B cell (primary cell): ENCODE results near the gene MET. TPM values are rescaled to one million over a fixed set of nuclear protein-coding genes. Genes with fewer than 3 reads are reported as not detected.

Experiments used
- ATAC-seq: fragments of 200-7000 bp; cut with Tn5 transposase; one replicate; pipeline ENCODE4 v1.10.0; 2021; ENCODE audit warnings: low read depth, mild to moderate bottlenecking, moderate number of reproducible peaks, moderate library complexity
- CTCF ChIA-PET: fragments of 350-600 bp; sonication (Branson Sonifier 250); formaldehyde crosslinking; loops from one replicate; lab custom pipeline; 2021; ENCODE audit warnings: antibody characterized with exemption, inconsistent platforms; lab: Charles Lee
- POLR2A ChIA-PET: fragments of 350-600 bp; sonication (Branson Sonifier 250); formaldehyde crosslinking; loops from one replicate; lab custom pipeline; 2021; ENCODE audit warnings: antibody characterized with exemption; lab: Charles Lee
- DNase-seq: peaks from one replicate; pipeline ENCODE4 v3.0.0; 2013
- H2AFZ ChIP-seq: 2 replicates; pipeline ENCODE4 v1.6.1; 2012; ENCODE audit warnings: mild to moderate bottlenecking, low read depth, low read length; ENCODE audit not compliant: insufficient read depth, poor library complexity, severe bottlenecking
- H3K27ac ChIP-seq, 2 donors: 1 replicate in 1 of 2; 2 replicates in 1 of 2; pipeline ENCODE4 v1.5.1; 2012 to 2013; ENCODE audit warnings: low read length in 2 of 2, mild to moderate bottlenecking in 2 of 2, moderate library complexity in 1 of 2
- H3K27me3 ChIP-seq, 4 experiments: fragments of 200-600 bp in 1 of 4; sonication (generic) in 1 of 4; replicated peaks in 1 of 4; 1 replicate in 2 of 4; 2 replicates in 2 of 4; pipeline versions ENCODE4 v1.6.1 to v1.7.0; 2013 to 2016; ENCODE audit warnings: low read length in 3 of 4, mild to moderate bottlenecking in 2 of 4, mixed read lengths in 1 of 4, moderate library complexity in 1 of 4; ENCODE audit not compliant: insufficient read depth in 4 of 4, control insufficient read depth in 3 of 4; ENCODE audit errors: control extremely low read depth in 1 of 4
- H3K36me3 ChIP-seq, 2 experiments: replicated peaks in 1 of 2; 1 replicate in 1 of 2; 2 replicates in 1 of 2; pipeline versions ENCODE4 v1.6.1 to v1.7.1; 2013; ENCODE audit warnings: low read length in 1 of 2; ENCODE audit not compliant: insufficient read depth in 2 of 2, control insufficient read depth in 1 of 2; ENCODE audit errors: control extremely low read depth in 1 of 2, extremely low read depth in 1 of 2
- H3K4me1 ChIP-seq, 2 donors: fragments of 200-600 bp in 1 of 2; sonication (generic) in 1 of 2; 1 replicate in 1 of 2; 2 replicates in 1 of 2; pipeline versions ENCODE4 v1.5.1 to v1.6.1; 2013 to 2017; ENCODE audit warnings: low read length in 2 of 2; ENCODE audit not compliant: control insufficient read depth in 2 of 2, insufficient read depth in 2 of 2
- H3K4me2 ChIP-seq: replicated peaks from 2 replicates; pipeline ENCODE3; 2012; ENCODE audit warnings: mild to moderate bottlenecking, low read depth, low read length; ENCODE audit not compliant: poor library complexity, severe bottlenecking
- H3K4me3 ChIP-seq, 5 experiments: fragments of 200-600 bp in 1 of 5; sonication (generic) in 1 of 5; 1 replicate in 3 of 5; 2 replicates in 2 of 5; pipeline versions ENCODE4 v1.5.1 to v1.7.0; 2011 to 2016; ENCODE audit warnings: low read length in 4 of 5, mild to moderate bottlenecking in 4 of 5, low read depth in 2 of 5, control low read depth in 1 of 5, moderate library complexity in 1 of 5; ENCODE audit not compliant: insufficient read depth in 1 of 5; ENCODE audit errors: control extremely low read depth in 1 of 5, extremely low read depth in 1 of 5
- H3K79me2 ChIP-seq: fragments of 200-600 bp; sonication (generic); one replicate; pipeline ENCODE4 v1.6.0; 2016; ENCODE audit warnings: low read length; ENCODE audit not compliant: control insufficient read depth, insufficient read depth
- H3K9ac ChIP-seq: fragments of 200-600 bp; sonication (generic); 2 replicates; pipeline ENCODE4 v1.6.1; 2017; ENCODE audit warnings: mild to moderate bottlenecking, low read length, moderate library complexity
- H3K9me3 ChIP-seq, 3 donors: one replicate each; pipeline versions ENCODE4 v1.6.1 to v1.7.1; 2013; ENCODE audit warnings: low read length in 2 of 3; ENCODE audit not compliant: control insufficient read depth in 2 of 3, insufficient read depth in 1 of 3; ENCODE audit errors: control extremely low read depth in 1 of 3
- H4K20me1 ChIP-seq: 2 replicates; pipeline ENCODE4 v1.6.0; 2012; ENCODE audit warnings: mild to moderate bottlenecking, low read length; ENCODE audit not compliant: insufficient read depth, control insufficient read depth, poor library complexity, severe bottlenecking
- H3K27ac Mint-ChIP-seq: one replicate; pipeline ENCODE4 v1.8.0; 2021; ENCODE audit warnings: mixed read lengths
- H3K27me3 Mint-ChIP-seq: one replicate; pipeline ENCODE4 v1.8.0; 2021; ENCODE audit warnings: mixed read lengths
- H3K4me1 Mint-ChIP-seq: one replicate; pipeline ENCODE4 v1.8.0; 2021; ENCODE audit warnings: mixed read lengths
- H3K4me3 Mint-ChIP-seq: one replicate; pipeline ENCODE4 v1.8.0; 2021; ENCODE audit warnings: mixed read lengths
- H3K9me3 Mint-ChIP-seq: one replicate; pipeline ENCODE4 v1.8.0; 2022; ENCODE audit warnings: mixed read lengths; ENCODE audit not compliant: insufficient read depth
- CTCF ChIP-seq: fragments of 200-600 bp; IDR thresholded peaks from one replicate; pipeline ENCODE4 v1.8.0; 2022; ENCODE audit warnings: antibody characterized with exemption, mild to moderate bottlenecking
- EZH2 ChIP-seq: IDR thresholded peaks from 2 replicates; pipeline ENCODE4 v1.6.1; 2012; ENCODE audit warnings: borderline replicate concordance, low read depth, mild to moderate bottlenecking, moderate library complexity, low read length; ENCODE audit not compliant: insufficient read depth, poor library complexity, severe bottlenecking
- WGBS: methylation state at CpG from one replicate; pipeline ENCODE4 v1.1.5; 2013; ENCODE audit warnings: missing lambda C conversion rate; ENCODE audit not compliant: insufficient coverage; 5-methylcytosine and 5-hydroxymethylcytosine counted together
- intact Hi-C: fragments of 100-400 bp; cut with micrococcal nuclease; formaldehyde crosslinking; loops from one replicate; pipeline ENCODE4 v1.10.0; 2022
- polyA plus RNA-seq: library from polyadenylated mRNA; depleted of rRNA; stranded (reverse); fragments of >200 nt; gene quantifications from 2 replicates; pipeline ENCODE4 v1.2.3, GENCODE V29; 2012
- total RNA-seq, 2 donors: library from RNA; stranded (reverse); fragments of 120-200 nt in 1 of 2; gene quantifications; 1 replicate in 1 of 2; 2 replicates in 1 of 2; pipeline versions ENCODE4 v1.2.3 to v1.2.4, GENCODE V29; 2013 to 2022

Gene MET
- total and polyA plus RNA-seq, 2 donors (not counting 1 experiment from before 2014, with no cell fraction given): 0.03 to 0.59 TPM

GRCh38 chr7:116692401-116693308 lies 20.7 kb downstream of the MET start:
- intact Hi-C loops: loop anchor here (2.0 to 5.0 kb wide), 2 partner anchors 14 to 95 kb away; no protein-coding TSS in a partner anchor
- H3K4me3 Mint-ChIP-seq: peak overlapping the region; percentile 46
- no peak overlapping the region for H3K27ac Mint-ChIP-seq

More at GRCh38 chr7:116692401-116693308, 20.7 kb downstream of the MET start:
- Histone ChIP-seq H3K27me3 (peaks cover 0 to 50% (median 34%) of the 10 kb centered on the region in 4 experiments), H4K20me1 (no peaks in the 10 kb centered on the region), H2AFZ (no peak overlapping the region), H3K4me2 (peak overlapping the region; percentile 57), H3K9ac (no peak overlapping the region), H3K9me3 (no peaks in the 10 kb centered on the region), H3K4me1 (peaks cover 15 to 23% of the 10 kb centered on the region in 2 donors), H3K79me2 (no peaks in the 10 kb centered on the region), H3K27ac (no peak overlapping the region), H3K4me3 (peak overlapping the region in 1 of 5 experiments; percentile 11), H3K36me3 (no peaks in the 10 kb centered on the region)
- H3K27me3 Mint-ChIP-seq: peaks cover 41% of the 10 kb centered on the region
- ATAC-seq: peak; percentile 60
- POLR2A ChIA-PET: no interaction called here
- H3K4me1 Mint-ChIP-seq: peaks cover 22% of the 10 kb centered on the region
- DNase-seq: peak; percentile 47
- H3K9me3 Mint-ChIP-seq: no peaks in the 10 kb centered on the region
- TF ChIP-seq EZH2 (no peak), CTCF (no peak)
- WGBS: 80% methylated on average over 2 of the region's 5 CpGs
- CTCF ChIA-PET: interaction anchor here (1.5 kb wide), 1 partner anchor 19 kb away, joined by 5 read pairs; no protein-coding TSS in a partner anchor
